Uterus (tissue), 4 donors: ENCODE measurements around the gene GPATCH4. TPM values are rescaled to one million over a fixed set of nuclear protein-coding genes. Genes with fewer than 3 reads are reported as not detected.

Source experiments
- DNase-seq, 2 donors: peaks; one replicate each; pipeline ENCODE4 v3.0.0-alpha.2; 2019 to 2020
- H3K27ac ChIP-seq, 2 donors: fragments of 200-600 bp; sonication (generic); 1 replicate in 1 of 2; 2 replicates in 1 of 2; pipeline ENCODE4 v1.5.1; 2016 to 2018
- H3K27me3 ChIP-seq, 2 donors: fragments of 200-600 bp; sonication (generic); one replicate each; pipeline ENCODE4 v1.5.1; 2018 to 2019; ENCODE audit warnings: control low read depth in 1 of 2
- H3K36me3 ChIP-seq, 2 donors: fragments of 200-600 bp; sonication (generic); one replicate each; pipeline ENCODE4 v1.5.1; 2019; ENCODE audit warnings: control low read depth in 1 of 2
- H3K4me1 ChIP-seq, 2 donors: fragments of 200-600 bp; sonication (generic); one replicate each; pipeline ENCODE4 v1.5.1; 2018 to 2019; ENCODE audit warnings: control low read depth in 1 of 2
- H3K4me3 ChIP-seq, 2 donors: fragments of 200-600 bp; sonication (generic); 1 replicate in 1 of 2; 2 replicates in 1 of 2; pipeline ENCODE4 v1.5.1; 2018 to 2019; ENCODE audit warnings: mild to moderate bottlenecking in 1 of 2
- H3K9me3 ChIP-seq, 2 donors: fragments of 200-600 bp; sonication (generic); one replicate each; pipeline ENCODE4 v1.5.1; 2019; ENCODE audit warnings: control low read depth in 1 of 2
- POLR2A ChIP-seq, 2 donors: fragments of 450-650 bp; IDR thresholded peaks; one replicate each; pipeline ENCODE4 v1.6.1; 2016; ENCODE audit warnings: antibody characterized with exemption in 2 of 2, mild to moderate bottlenecking in 1 of 2, moderate library complexity in 1 of 2
- intact Hi-C: fragments of 100-400 bp; cut with DNase I; formaldehyde crosslinking; loops from one replicate; pipeline ENCODE4 v1.15.1; 2023; ENCODE audit warnings: low total_unique reads
- total RNA-seq, 4 donors: library from RNA; depleted of rRNA in 3 of 4; stranded (reverse); fragments of >200 nt in 3 of 4; gene quantifications; one replicate each; pipeline versions ENCODE4 v1.1.0 to v1.2.4, GENCODE V29; 2014 to 2023
- TF ChIP-seq, protein P1 (sequence below), 4 experiments: fragments of 200-600 bp in 2 of 4; fragments of 450-650 bp in 2 of 4; sonication (generic) in 2 of 4; IDR thresholded peaks; one replicate each; pipeline ENCODE4 v1.5.1; 2016 to 2019; ENCODE audit warnings: antibody characterized with exemption in 4 of 4, mild to moderate bottlenecking in 2 of 4, moderate library complexity in 1 of 4
- donor health status: DM: yes; HTN: yes; CAD: no.

The GPATCH4 gene
- total RNA-seq, 4 donors from 2014 or later: 2.3 to 31.6 (median 19.8) TPM

DNA sequence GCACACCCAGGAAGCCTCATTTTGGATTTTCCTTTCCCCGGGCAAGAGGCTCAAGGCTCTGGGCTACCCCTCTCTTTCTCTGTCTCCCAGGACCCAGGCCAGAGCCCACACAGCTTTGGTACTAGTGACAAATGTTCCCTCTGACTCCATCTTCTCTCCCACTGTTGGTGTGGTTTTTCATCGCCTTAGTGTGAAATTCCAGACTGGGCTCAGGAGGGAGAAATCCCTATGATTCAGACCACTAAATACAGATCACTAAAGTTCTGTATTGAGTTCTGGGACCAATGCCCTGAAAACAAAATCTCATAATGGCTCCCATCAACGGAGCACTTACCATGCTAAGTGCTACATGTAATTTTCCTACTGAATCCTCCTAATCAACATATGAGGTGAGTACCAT is 55.0 kb downstream of the GPATCH4 start:
- intact Hi-C loops: no loop called here
- DNase-seq: no peak
- no peaks in the 10 kb centered on the region for H3K4me1 ChIP-seq

DNA sequence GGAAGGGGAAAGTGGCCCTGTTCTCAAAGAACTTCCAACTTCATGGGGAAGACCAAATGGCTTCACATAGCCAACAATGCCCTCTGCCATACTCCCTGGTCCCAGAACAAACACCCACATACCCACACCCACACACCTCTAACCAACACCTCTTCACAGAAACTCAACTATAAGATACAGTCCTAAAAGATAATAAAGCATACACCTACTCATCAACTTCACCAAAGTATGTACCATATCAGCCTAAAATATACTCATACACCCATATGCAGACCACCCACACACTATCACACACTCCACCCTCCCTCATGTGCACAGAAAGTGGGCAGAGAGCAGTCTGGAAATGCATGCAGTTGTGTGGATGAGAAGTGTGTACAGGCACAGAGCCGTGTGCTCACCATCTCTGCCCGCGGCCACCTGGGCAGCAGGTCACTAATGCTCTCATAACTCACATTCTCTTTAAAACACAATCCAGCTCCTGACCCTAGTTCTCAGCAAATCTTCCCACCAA is 56.6 kb downstream of the GPATCH4 start:
- Histone ChIP-seq H3K27me3 (no peaks in the 10 kb centered on the region), H3K36me3 (no peaks in the 10 kb centered on the region), H3K27ac (no peak overlapping the region), H3K9me3 (no peaks in the 10 kb centered on the region), H3K4me3 (no peak overlapping the region), H3K4me1 (no peaks in the 10 kb centered on the region)
- DNase-seq: no peak
- TF ChIP-seq POLR2A (IDR thresholded peaks at IDR 0.05): no peak
- TF ChIP-seq, protein P1, sequence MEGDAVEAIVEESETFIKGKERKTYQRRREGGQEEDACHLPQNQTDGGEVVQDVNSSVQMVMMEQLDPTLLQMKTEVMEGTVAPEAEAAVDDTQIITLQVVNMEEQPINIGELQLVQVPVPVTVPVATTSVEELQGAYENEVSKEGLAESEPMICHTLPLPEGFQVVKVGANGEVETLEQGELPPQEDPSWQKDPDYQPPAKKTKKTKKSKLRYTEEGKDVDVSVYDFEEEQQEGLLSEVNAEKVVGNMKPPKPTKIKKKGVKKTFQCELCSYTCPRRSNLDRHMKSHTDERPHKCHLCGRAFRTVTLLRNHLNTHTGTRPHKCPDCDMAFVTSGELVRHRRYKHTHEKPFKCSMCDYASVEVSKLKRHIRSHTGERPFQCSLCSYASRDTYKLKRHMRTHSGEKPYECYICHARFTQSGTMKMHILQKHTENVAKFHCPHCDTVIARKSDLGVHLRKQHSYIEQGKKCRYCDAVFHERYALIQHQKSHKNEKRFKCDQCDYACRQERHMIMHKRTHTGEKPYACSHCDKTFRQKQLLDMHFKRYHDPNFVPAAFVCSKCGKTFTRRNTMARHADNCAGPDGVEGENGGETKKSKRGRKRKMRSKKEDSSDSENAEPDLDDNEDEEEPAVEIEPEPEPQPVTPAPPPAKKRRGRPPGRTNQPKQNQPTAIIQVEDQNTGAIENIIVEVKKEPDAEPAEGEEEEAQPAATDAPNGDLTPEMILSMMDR (IDR thresholded peaks at IDR 0.05): no peak
- intact Hi-C loops: no loop called here

More for the DNA sequence above, 55.0 kb downstream of the GPATCH4 start:
- Histone ChIP-seq H3K36me3 (no peaks in the 10 kb centered on the region), H3K4me3 (no peak overlapping the region), H3K9me3 (no peaks in the 10 kb centered on the region), H3K27me3 (no peaks in the 10 kb centered on the region), H3K27ac (no peak overlapping the region)
- TF ChIP-seq, protein P1 (IDR thresholded peaks at IDR 0.05): no peak
- no peak for TF ChIP-seq POLR2A (IDR thresholded peaks at IDR 0.05)

Other genes with a start within 250 kb of the GPATCH4 start
- under 1 TPM in 1 of 4 donors, not detected in 3; 0.49 TPM for gene RHBG, start 232.3 kb downstream of the GPATCH4 start, total RNA-seq
- 100 to 1,000 TPM in 1 of 4 donors, 10 to 100 TPM in 2, 1 to 10 TPM in 1; 8.4 to 101 (median 35.1) TPM for gene MEF2D, start 100.7 kb downstream of the GPATCH4 start, total RNA-seq
- 10 to 100 TPM in 1 of 4 donors, under 1 TPM in 1, not detected in 2; 0.09 to 13.2 TPM for gene IQGAP3, start 28.9 kb downstream of the GPATCH4 start, total RNA-seq
- gene TTC24, start 21.8 kb downstream of the GPATCH4 start, total RNA-seq: not detected
- gene NAXE, start 9.7 kb downstream of the GPATCH4 start, total RNA-seq: 10 to 100 TPM; 39.5 to 74.4 (median 52.2) TPM
- 1 to 10 TPM in 1 of 4 donors, under 1 TPM in 1, not detected in 2; 0.77 to 3.9 TPM for gene HAPLN2, start 17.9 kb upstream of the GPATCH4 start, total RNA-seq
- gene BCAN, start 40.6 kb upstream of the GPATCH4 start, total RNA-seq: 1 to 10 TPM in 3 of 4 donors, not detected in 1; 2.3 to 3.0 (median 2.8) TPM
- gene NES, start 75.9 kb upstream of the GPATCH4 start, total RNA-seq: 10 to 100 TPM in 3 of 4 donors, 1 to 10 TPM in 1; 9.7 to 70.9 (median 34.5) TPM
- 10 to 100 TPM in 3 of 4 donors, not detected in 1; 11.0 to 71.5 (median 14.3) TPM for gene CRABP2, start 104.1 kb upstream of the GPATCH4 start, total RNA-seq
- 10 to 100 TPM in 3 of 4 donors, 1 to 10 TPM in 1; 3.5 to 69.7 (median 29.4) TPM for gene METTL25B, start 127.0 kb upstream of the GPATCH4 start, total RNA-seq
- 10 to 100 TPM in 2 of 4 donors, 1 to 10 TPM in 2; 3.6 to 24.8 (median 10.2) TPM for gene ISG20L2, start 127.3 kb upstream of the GPATCH4 start, total RNA-seq
- gene MRPL24, start 139.6 kb upstream of the GPATCH4 start, total RNA-seq: 10 to 100 TPM in 3 of 4 donors, 1 to 10 TPM in 1; 8.2 to 58.5 (median 23.8) TPM
- gene HDGF, start 150.2 kb upstream of the GPATCH4 start, total RNA-seq: 100 to 1,000 TPM in 2 of 4 donors, 10 to 100 TPM in 2; 41.2 to 150 (median 73.7) TPM
- gene PRCC, start 166.1 kb upstream of the GPATCH4 start, total RNA-seq: 10 to 100 TPM; 22.7 to 71.9 (median 29.1) TPM
- 1 to 10 TPM in 1 of 4 donors, not detected in 3; 6.0 TPM for gene SH2D2A, start 215.4 kb upstream of the GPATCH4 start, total RNA-seq